ENCODE data around the gene MEIOSIN.

DNA sequence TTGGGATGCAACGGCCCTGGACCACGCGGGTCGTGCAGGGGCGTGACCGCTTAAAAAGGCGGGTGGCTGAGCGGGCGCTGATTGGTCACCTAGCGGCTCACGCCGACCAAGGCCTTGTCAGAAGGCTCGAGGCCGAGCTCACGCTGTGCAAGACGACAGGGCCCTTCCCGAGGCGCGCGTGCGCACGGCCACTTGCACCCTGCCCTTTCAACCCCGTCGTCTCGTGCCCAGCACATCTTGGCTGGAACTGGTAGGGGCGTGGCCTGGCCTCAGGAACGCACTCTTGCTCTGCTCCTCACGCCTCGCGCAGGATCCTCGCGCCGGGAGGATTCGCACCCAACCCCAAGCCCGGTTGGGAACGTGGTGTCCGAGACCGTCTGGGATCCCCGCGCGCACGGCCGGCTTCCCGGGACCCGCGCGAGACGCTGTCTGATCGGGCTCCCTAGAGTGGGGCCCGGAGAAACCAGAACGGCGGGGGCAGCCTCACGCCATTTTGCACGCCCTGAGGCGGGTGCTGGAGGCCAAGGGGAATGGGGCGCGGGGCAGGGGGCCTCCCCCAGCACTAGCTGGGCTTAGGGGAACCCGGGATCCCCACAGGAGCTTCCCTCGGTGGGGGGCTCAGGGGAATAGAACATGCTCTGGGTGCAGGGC lies at the start of gene MEIOSIN:
- TF ChIP-seq EZH2phosphoT487 (IDR thresholded peaks at IDR 0.05; ENCODE audit: insufficient read depth, low read depth) (no peak), EZH2 (IDR thresholded peaks at IDR 0.05; ENCODE audit: insufficient read depth, poor library complexity, severe bottlenecking) (no peak)
